ENCODE results near the gene PTPRA. TPM values are rescaled to one million over a fixed set of nuclear protein-coding genes. Genes with fewer than 3 reads are reported as not detected.

PTPRA gene
- total and polyA plus RNA-seq, 9 of the 15 experiments (the other 6 are each of a cell fraction or from before 2014, with no cell fraction given): 3.4 to 80.5 (median 28.0) TPM

DNA sequence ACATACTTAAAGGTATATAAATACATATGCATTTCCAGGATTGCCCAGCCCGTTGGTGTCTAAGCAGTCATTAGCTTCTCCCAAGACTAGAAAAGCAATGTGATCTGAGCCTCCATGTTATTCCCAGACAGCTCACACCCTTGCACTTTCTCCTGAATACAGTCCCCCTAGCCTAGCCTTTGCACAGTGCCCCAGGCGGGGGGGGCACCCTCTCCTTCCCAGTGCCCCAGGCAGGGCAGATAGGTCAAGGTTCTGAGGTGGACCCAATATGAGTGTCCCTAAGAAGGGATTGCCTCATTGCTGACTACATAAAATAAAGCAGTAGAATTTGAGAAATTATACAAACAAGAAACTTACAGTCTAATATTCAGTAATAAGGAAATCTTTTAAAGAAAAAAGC, 154.7 kb downstream of the PTPRA start (continued):
- TF ChIP-seq, protein P1, sequence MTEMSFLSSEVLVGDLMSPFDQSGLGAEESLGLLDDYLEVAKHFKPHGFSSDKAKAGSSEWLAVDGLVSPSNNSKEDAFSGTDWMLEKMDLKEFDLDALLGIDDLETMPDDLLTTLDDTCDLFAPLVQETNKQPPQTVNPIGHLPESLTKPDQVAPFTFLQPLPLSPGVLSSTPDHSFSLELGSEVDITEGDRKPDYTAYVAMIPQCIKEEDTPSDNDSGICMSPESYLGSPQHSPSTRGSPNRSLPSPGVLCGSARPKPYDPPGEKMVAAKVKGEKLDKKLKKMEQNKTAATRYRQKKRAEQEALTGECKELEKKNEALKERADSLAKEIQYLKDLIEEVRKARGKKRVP (CRISPR knock-in tag; IDR thresholded peaks at IDR 0.05): no peak
- TF ChIP-seq, protein P2, sequence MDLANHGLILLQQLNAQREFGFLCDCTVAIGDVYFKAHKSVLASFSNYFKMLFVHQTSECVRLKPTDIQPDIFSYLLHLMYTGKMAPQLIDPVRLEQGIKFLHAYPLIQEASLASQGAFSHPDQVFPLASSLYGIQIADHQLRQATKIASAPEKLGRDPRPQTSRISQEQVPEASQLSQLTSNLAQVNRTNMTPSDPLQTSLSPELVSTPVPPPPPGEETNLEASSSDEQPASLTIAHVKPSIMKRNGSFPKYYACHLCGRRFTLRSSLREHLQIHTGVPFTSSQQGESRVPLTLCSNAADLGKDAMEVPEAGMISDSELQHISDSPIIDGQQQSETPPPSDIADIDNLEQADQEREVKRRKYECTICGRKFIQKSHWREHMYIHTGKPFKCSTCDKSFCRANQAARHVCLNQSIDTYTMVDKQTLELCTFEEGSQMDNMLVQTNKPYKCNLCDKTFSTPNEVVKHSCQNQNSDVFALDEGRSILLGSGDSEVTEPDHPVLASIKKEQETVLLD (IDR thresholded peaks at IDR 0.05): no peak
- TF ChIP-seq, protein P3, sequence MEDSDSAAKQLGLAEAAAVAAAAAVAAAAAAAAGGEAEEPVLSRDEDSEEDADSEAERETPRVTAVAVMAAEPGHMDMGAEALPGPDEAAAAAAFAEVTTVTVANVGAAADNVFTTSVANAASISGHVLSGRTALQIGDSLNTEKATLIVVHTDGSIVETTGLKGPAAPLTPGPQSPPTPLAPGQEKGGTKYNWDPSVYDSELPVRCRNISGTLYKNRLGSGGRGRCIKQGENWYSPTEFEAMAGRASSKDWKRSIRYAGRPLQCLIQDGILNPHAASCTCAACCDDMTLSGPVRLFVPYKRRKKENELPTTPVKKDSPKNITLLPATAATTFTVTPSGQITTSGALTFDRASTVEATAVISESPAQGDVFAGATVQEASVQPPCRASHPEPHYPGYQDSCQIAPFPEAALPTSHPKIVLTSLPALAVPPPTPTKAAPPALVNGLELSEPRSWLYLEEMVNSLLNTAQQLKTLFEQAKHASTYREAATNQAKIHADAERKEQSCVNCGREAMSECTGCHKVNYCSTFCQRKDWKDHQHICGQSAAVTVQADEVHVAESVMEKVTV (CRISPR knock-in tag; IDR thresholded peaks at IDR 0.05): no peak

DNA sequence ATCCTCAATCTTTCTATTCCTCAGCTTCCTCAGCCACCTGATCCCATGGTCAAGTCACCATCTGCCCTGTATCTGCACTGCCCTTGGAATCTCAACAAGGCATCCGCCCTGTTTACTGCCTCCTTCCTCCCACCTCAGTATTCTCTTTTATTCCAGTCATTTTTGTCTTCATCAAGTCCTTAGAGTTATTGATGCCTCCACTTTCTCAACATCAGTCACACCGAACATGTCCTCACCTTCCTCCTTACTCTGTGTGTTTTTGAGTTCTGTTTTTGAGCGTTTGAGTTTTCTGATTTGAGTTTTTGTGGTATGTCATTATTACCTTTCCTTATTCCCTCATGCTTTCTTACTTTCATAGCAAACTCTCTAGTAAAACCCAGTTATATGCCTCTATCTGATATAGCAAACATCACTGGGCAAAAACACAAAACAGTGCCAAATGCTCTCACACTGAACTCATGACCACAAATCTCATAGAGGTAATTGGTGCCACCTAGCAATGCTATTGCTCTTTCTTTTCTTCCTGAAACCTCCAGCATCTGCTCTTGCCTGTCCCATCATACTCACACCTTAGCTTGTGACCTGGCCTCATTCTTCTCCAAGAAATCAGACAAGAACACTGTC, 158.4 kb downstream of the PTPRA start:
- Histone ChIP-seq H3K9ac (ENCODE audit: insufficient read depth in 1 of 2, low read depth in 2 of 2, low read length in 2 of 2) (no peak overlapping the region), H3K36me3 (ENCODE audit: control insufficient read depth, insufficient read depth, low read length) (peaks cover 62% of the 10 kb centered on the region), H3K9me1 (ENCODE audit: control insufficient read depth, insufficient read depth, low read length) (no peaks in the 10 kb centered on the region), H3K9me3 (replicated peaks; ENCODE audit: control insufficient read depth, insufficient read depth, low read depth, low read length) (no peaks in the 10 kb centered on the region), H3K4me2 (ENCODE audit: insufficient read depth, low read length) (no peak overlapping the region), H3K27ac (ENCODE audit: extremely low read depth, low read depth, low read length) (no peak overlapping the region), H3K27me3 (ENCODE audit: control insufficient read depth in 2 of 2, insufficient read depth in 2 of 2, low read length in 2 of 2) (no peaks in the 10 kb centered on the region), H3K4me3 (no peak overlapping the region), H4K20me1 (replicated peaks; ENCODE audit: control insufficient read depth, insufficient read depth, low read length) (no peaks in the 10 kb centered on the region), H3K79me2 (ENCODE audit: control insufficient read depth, insufficient read depth, low read length) (no peaks in the 10 kb centered on the region), H2AFZ (ENCODE audit: low read depth, low read length) (no peak overlapping the region), H3K4me1 (replicated peaks in 1 of 2; ENCODE audit: control insufficient read depth in 2 of 2, insufficient read depth in 2 of 2, low read length in 2 of 2) (no peaks in the 10 kb centered on the region)
- WGBS (ENCODE audit: insufficient coverage, low coverage, missing lambda C conversion rate): 78% methylated on average over 3 of the region's 3 CpGs
- intact Hi-C loops (cut with micrococcal nuclease) (no loop called here), in situ Hi-C loops (cut with MboI) (no loop called here)
- no peak for DNase-seq (ENCODE audit: extremely low read depth in 1 of 4, low spot score in 3 of 4)
- ChIA-PET POLR2A (no interaction called here), CTCF (ENCODE audit: low intra/inter-chr PET ratio) (no interaction called here)
- no TSS peak for BruUV-seq (replicated peaks)
- ATAC-seq: no peak
- no peak for FAIRE-seq
- TF ChIP-seq HDAC1 (IDR thresholded peaks at IDR 0.05) (no peak), CSDE1 (IDR thresholded peaks at IDR 0.05) (no peak), RNF2 (IDR thresholded peaks at IDR 0.05) (no peak), ZNF785 (CRISPR knock-in tag; IDR thresholded peaks at IDR 0.05) (no peak), LEF1 (IDR thresholded peaks at IDR 0.05) (no peak), BRD9 (IDR thresholded peaks at IDR 0.05; ENCODE audit: low read depth, partially characterized antibody) (no peak), NR3C1 (CRISPR knock-in tag; IDR thresholded peaks at IDR 0.05) (no peak)
- TF ChIP-seq, protein P4, sequence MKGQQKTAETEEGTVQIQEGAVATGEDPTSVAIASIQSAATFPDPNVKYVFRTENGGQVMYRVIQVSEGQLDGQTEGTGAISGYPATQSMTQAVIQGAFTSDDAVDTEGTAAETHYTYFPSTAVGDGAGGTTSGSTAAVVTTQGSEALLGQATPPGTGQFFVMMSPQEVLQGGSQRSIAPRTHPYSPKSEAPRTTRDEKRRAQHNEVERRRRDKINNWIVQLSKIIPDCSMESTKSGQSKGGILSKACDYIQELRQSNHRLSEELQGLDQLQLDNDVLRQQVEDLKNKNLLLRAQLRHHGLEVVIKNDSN (CRISPR knock-in tag; IDR thresholded peaks at IDR 0.05): no peak
- TF ChIP-seq, protein P5, sequence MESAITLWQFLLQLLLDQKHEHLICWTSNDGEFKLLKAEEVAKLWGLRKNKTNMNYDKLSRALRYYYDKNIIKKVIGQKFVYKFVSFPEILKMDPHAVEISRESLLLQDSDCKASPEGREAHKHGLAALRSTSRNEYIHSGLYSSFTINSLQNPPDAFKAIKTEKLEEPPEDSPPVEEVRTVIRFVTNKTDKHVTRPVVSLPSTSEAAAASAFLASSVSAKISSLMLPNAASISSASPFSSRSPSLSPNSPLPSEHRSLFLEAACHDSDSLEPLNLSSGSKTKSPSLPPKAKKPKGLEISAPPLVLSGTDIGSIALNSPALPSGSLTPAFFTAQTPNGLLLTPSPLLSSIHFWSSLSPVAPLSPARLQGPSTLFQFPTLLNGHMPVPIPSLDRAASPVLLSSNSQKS (CRISPR knock-in tag; IDR thresholded peaks at IDR 0.05): no peak
- TF ChIP-seq, protein P6, sequence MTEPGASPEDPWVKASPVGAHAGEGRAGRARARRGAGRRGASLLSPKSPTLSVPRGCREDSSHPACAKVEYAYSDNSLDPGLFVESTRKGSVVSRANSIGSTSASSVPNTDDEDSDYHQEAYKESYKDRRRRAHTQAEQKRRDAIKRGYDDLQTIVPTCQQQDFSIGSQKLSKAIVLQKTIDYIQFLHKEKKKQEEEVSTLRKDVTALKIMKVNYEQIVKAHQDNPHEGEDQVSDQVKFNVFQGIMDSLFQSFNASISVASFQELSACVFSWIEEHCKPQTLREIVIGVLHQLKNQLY (CRISPR knock-in tag; conservative IDR thresholded peaks at IDR 0.05): no peak
- TF ChIP-seq, protein P7, sequence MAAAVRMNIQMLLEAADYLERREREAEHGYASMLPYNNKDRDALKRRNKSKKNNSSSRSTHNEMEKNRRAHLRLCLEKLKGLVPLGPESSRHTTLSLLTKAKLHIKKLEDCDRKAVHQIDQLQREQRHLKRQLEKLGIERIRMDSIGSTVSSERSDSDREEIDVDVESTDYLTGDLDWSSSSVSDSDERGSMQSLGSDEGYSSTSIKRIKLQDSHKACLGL (CRISPR knock-in tag; IDR thresholded peaks at IDR 0.05; ENCODE audit: borderline replicate concordance, poor library complexity, severe bottlenecking): no peak

All from K562 (cell line).